GM19043 (cell line): ENCODE results near the gene C22orf15.

Experiments
- ATAC-seq: cut with Tn5 transposase; IDR thresholded peaks from one replicate; pipeline ENCODE4 v1.9.1; 2021; ENCODE audit warnings: low read depth; ENCODE audit not compliant: unreplicated experiment

Gene C22orf15

GRCh38 chr22:23772315-23772648 lies 9.5 kb downstream of the C22orf15 start:
- no peak for ATAC-seq

- ATAC-seq: no peak
Observed at GRCh38 chr22:23772649-23773473, 10.1 kb downstream of the C22orf15 start, which contains the start of gene MMP11. Gene MMP11 (plus strand): TSS chr22:23772849. CDS start chr22:23772871, 22 bp downstream.

GRCh38 chr22:23773483-23774113 lies 10.8 kb downstream of the C22orf15 start:
- ATAC-seq: no peak

GRCh38 chr22:23774114-23774921 lies 11.5 kb downstream of the C22orf15 start:
- no peak for ATAC-seq

- no peak for ATAC-seq
Observed at GRCh38 chr22:23774922-23775436, 12.2 kb downstream of the C22orf15 start.

GRCh38 chr22:23775779-23776375 lies 13.1 kb downstream of the C22orf15 start:
- ATAC-seq: no peak

GRCh38 chr22:23777776-23778576 lies 15.2 kb downstream of the C22orf15 start:
- ATAC-seq: no peak

- no peak for ATAC-seq
Observed at GRCh38 chr22:23778577-23778900, 15.7 kb downstream of the C22orf15 start.

GRCh38 chr22:23779083-23779482 lies 16.3 kb downstream of the C22orf15 start:
- no peak for ATAC-seq

GRCh38 chr22:23779731-23780130 lies 16.9 kb downstream of the C22orf15 start:
- no peak for ATAC-seq

- ATAC-seq: no peak
Observed at GRCh38 chr22:23780146-23780748, 17.5 kb downstream of the C22orf15 start.

GRCh38 chr22:23781065-23781464 lies 18.3 kb downstream of the C22orf15 start:
- no peak for ATAC-seq

- no peak for ATAC-seq
Observed at GRCh38 chr22:23781511-23782183, 18.9 kb downstream of the C22orf15 start.

- ATAC-seq: no peak
Observed at GRCh38 chr22:23782252-23782651, 19.5 kb downstream of the C22orf15 start.

GRCh38 chr22:23782703-23783102 lies 19.9 kb downstream of the C22orf15 start:
- no peak for ATAC-seq

GRCh38 chr22:23783265-23784150 lies 20.7 kb downstream of the C22orf15 start:
- ATAC-seq: no peak

GRCh38 chr22:23784215-23784732 lies 21.5 kb downstream of the C22orf15 start:
- ATAC-seq: no peak

- ATAC-seq: no peak
Observed at GRCh38 chr22:23786261-23786710, 23.5 kb downstream of the C22orf15 start.
